Measurements from ENCODE around the gene EPHB4. TPM values are rescaled to one million over a fixed set of nuclear protein-coding genes. Genes with fewer than 3 reads are reported as not detected.

The EPHB4 gene
- total RNA-seq, 1 experiment from 2014 or later, result 135 TPM

DNA sequence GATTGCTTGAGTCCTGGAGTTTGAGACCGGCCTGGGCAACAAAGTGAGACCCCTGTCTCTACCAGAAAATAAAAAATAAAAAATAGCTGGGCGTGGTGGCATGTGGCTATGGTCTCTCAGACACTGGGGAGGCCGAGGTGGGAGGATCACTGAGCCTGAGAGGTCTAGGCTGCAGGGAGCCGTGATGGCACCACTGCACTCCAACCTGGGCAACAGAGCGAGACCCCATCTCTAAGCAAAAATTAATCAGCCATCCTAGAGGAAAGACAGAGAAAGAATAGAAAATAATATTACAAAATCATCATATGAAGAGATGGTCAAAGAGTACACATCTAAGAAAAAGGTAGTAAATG, 4.9 kb upstream of the EPHB4 start:
- Histone ChIP-seq H3K14ac (ENCODE audit: insufficient read depth, low read length) (no peak overlapping the region), H3K4ac (ENCODE audit: low read depth, low read length) (no peak overlapping the region), H3K18ac (ENCODE audit: insufficient read length, low read depth, low read length) (no peak overlapping the region), H3K23ac (ENCODE audit: insufficient read length, low read depth, low read length) (no peak overlapping the region), H2BK20ac (ENCODE audit: low read depth, low read length, poor library complexity, severe bottlenecking) (no peak overlapping the region), H2BK12ac (ENCODE audit: insufficient read length, low read depth, low read length) (no peak overlapping the region), H3K9me3 (ENCODE audit: control insufficient read depth, low read depth, low read length) (no peaks in the 10 kb centered on the region), H2AK5ac (ENCODE audit: insufficient read length, low read length) (no peak overlapping the region), H3K27me3 (ENCODE audit: insufficient read depth, low read length) (no peaks in the 10 kb centered on the region), H3K79me1 (ENCODE audit: insufficient read depth, low read depth, low read length, poor library complexity, severe bottlenecking) (no peaks in the 10 kb centered on the region), H4K8ac (replicated peaks; ENCODE audit: insufficient read length, low read depth, low read length) (no peak overlapping the region), H2AFZ (ENCODE audit: low read length) (no peak overlapping the region), H3K56ac (ENCODE audit: insufficient read length, low read depth, low read length) (no peak overlapping the region), H4K5ac (ENCODE audit: insufficient read length, low read depth, low read length) (no peak overlapping the region), H4K20me1 (ENCODE audit: control insufficient read depth, insufficient read depth, insufficient read length) (no peaks in the 10 kb centered on the region), H3K27ac (ENCODE audit: insufficient read length, low read depth, low read length) (no peak overlapping the region), H2BK120ac (ENCODE audit: low read depth, low read length, poor library complexity, severe bottlenecking) (no peak overlapping the region), H3K4me1 (ENCODE audit: insufficient read depth, low read length) (peaks cover 3% of the 10 kb centered on the region; the same call in 1 of the 2 replicates), H3T11ph (ENCODE audit: low read length) (no peak overlapping the region), H2BK5ac (ENCODE audit: insufficient read length, low read length) (no peak overlapping the region), H3K9ac (ENCODE audit: extremely low read depth, insufficient read length, low read length) (no peak overlapping the region), H3K4me2 (ENCODE audit: insufficient read depth, insufficient read length, low read length) (no peak overlapping the region), H3K23me2 (ENCODE audit: insufficient read length, low read depth, low read length, poor library complexity, severe bottlenecking) (peaks cover 4% of the 10 kb centered on the region), H3K79me2 (ENCODE audit: insufficient read depth, low read length) (no peaks in the 10 kb centered on the region), H2BK15ac (ENCODE audit: low read depth, low read length) (no peak overlapping the region), H4K91ac (ENCODE audit: insufficient read length, low read depth, low read length) (no peak overlapping the region)
- H3K27ac Mint-ChIP-seq, result no peak overlapping the region
- no peak overlapping the region for H3K4me3 Mint-ChIP-seq
- peaks cover 23 to 29% of the 10 kb centered on the region in 2 experiments for H3K4me1 Mint-ChIP-seq
- WGBS (ENCODE audit: extremely low coverage, insufficient read length, low lambda C conversion rate), result no CpG with 5 or more reads among the region's 5 CpGs
- no peak for DNase-seq
- H3K27me3 Mint-ChIP-seq (ENCODE audit: low read depth), result no peaks in the 10 kb centered on the region; the same call in 1 of the 2 replicates
- H3K36me3 Mint-ChIP-seq (ENCODE audit: insufficient read depth in 1 of 3, low read depth in 3 of 3), result peaks cover 6 to 8% (median 6%) of the 10 kb centered on the region in 3 experiments; a peak in 6 of 7 replicates
- TF ChIP-seq, protein P1, sequence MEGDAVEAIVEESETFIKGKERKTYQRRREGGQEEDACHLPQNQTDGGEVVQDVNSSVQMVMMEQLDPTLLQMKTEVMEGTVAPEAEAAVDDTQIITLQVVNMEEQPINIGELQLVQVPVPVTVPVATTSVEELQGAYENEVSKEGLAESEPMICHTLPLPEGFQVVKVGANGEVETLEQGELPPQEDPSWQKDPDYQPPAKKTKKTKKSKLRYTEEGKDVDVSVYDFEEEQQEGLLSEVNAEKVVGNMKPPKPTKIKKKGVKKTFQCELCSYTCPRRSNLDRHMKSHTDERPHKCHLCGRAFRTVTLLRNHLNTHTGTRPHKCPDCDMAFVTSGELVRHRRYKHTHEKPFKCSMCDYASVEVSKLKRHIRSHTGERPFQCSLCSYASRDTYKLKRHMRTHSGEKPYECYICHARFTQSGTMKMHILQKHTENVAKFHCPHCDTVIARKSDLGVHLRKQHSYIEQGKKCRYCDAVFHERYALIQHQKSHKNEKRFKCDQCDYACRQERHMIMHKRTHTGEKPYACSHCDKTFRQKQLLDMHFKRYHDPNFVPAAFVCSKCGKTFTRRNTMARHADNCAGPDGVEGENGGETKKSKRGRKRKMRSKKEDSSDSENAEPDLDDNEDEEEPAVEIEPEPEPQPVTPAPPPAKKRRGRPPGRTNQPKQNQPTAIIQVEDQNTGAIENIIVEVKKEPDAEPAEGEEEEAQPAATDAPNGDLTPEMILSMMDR (conservative IDR thresholded peaks at IDR 0.05), result no peak
- no peaks in the 10 kb centered on the region; a peak in 1 of 5 replicates for H3K9me3 Mint-ChIP-seq
